H1 (cell line): ENCODE results near the gene PTMS. TPM values are rescaled to one million over a fixed set of nuclear protein-coding genes. Genes with fewer than 3 reads are reported as not detected.

ENCODE experiments used
- CTCF ChIA-PET: fragments of 300-600 bp; sonication (Branson Sonifier 250); formaldehyde crosslinking; loops from one replicate; lab custom pipeline; 2021; ENCODE audit not compliant: partially characterized antibody; lab: Charles Lee
- POLR2A ChIA-PET: fragments of 300-600 bp; sonication (Branson Sonifier 250); formaldehyde crosslinking; loops from one replicate; lab custom pipeline; 2021; ENCODE audit warnings: inconsistent platforms; ENCODE audit not compliant: partially characterized antibody; lab: Charles Lee
- DNase-seq, 2 experiments: peaks; one replicate each; pipeline versions ENCODE4 v3.0.0 to v3.0.0-alpha.2; 2010 to 2022; ENCODE audit warnings: low spot score in 2 of 2, low read depth in 1 of 2, mixed read lengths in 1 of 2
- FAIRE-seq: peaks from 2 replicates; lab custom pipeline; 2011; peaks lifted over from hg19 to GRCh38; lab: Jason Lieb, UNC
- H2AFZ ChIP-seq: 2 replicates; pipeline ENCODE4 v1.8.1; 2012; ENCODE audit warnings: low read length, inconsistent platforms
- H2AK5ac ChIP-seq: 2 replicates; pipeline ENCODE4 v1.6.1; 2013; ENCODE audit warnings: low read depth, low read length
- H2BK120ac ChIP-seq: replicated peaks from 2 replicates; pipeline ENCODE3; 2013; ENCODE audit warnings: low read depth, low read length, inconsistent platforms
- H2BK12ac ChIP-seq: 2 replicates; pipeline ENCODE4 v1.6.1; 2013; ENCODE audit warnings: low read depth, low read length
- H2BK15ac ChIP-seq: 2 replicates; pipeline ENCODE4 v1.6.1; 2013; ENCODE audit warnings: low read length
- H2BK20ac ChIP-seq: 2 replicates; pipeline ENCODE4 v1.6.1; 2013; ENCODE audit warnings: low read length
- H2BK5ac ChIP-seq: 2 replicates; pipeline ENCODE4 v1.6.1; 2013; ENCODE audit warnings: low read depth, low read length
- H3K14ac ChIP-seq: 2 replicates; pipeline ENCODE4 v1.6.1; 2013; ENCODE audit warnings: inconsistent platforms; ENCODE audit not compliant: insufficient read length
- H3K18ac ChIP-seq: 2 replicates; pipeline ENCODE4 v1.6.1; 2013; ENCODE audit warnings: low read length; ENCODE audit errors: extremely low read depth
- H3K23ac ChIP-seq: 2 replicates; pipeline ENCODE4 v1.6.1; 2013; ENCODE audit warnings: inconsistent platforms; ENCODE audit not compliant: insufficient read length
- H3K23me2 ChIP-seq: 2 replicates; pipeline ENCODE4 v1.6.1; 2013; ENCODE audit warnings: low read depth, low read length
- H3K27ac ChIP-seq: 2 replicates; pipeline ENCODE4 v1.6.1; 2011; ENCODE audit warnings: low read depth, low read length, inconsistent platforms
- H3K27me3 ChIP-seq, 4 experiments: replicated peaks in 1 of 4; 1 replicate in 1 of 4; 2 replicates in 3 of 4; pipeline versions ENCODE4 v1.6.1 to v1.8.1; 2011 to 2013; ENCODE audit warnings: low read length in 3 of 4, mild to moderate bottlenecking in 3 of 4, inconsistent platforms in 2 of 4, mixed read lengths in 2 of 4, moderate library complexity in 1 of 4; ENCODE audit not compliant: control insufficient read depth in 3 of 4, insufficient read depth in 3 of 4; ENCODE audit errors: extremely low read depth in 1 of 4
- H3K36me3 ChIP-seq, 4 experiments: 2 replicates each; pipeline versions ENCODE4 v1.6.1 to v1.8.1; 2011 to 2013; ENCODE audit warnings: mild to moderate bottlenecking in 4 of 4, low read length in 3 of 4, moderate library complexity in 2 of 4, control low read depth in 1 of 4, inconsistent platforms in 1 of 4; ENCODE audit not compliant: insufficient read depth in 4 of 4, control insufficient read depth in 2 of 4
- H3K4ac ChIP-seq: replicated peaks from 2 replicates; pipeline ENCODE3; 2013; ENCODE audit warnings: low read length, low read depth, mixed read lengths, inconsistent platforms; ENCODE audit not compliant: insufficient read length
- H3K4me1 ChIP-seq, 4 experiments: replicated peaks in 1 of 4; 1 replicate in 1 of 4; 2 replicates in 3 of 4; pipeline versions ENCODE4 v1.6.1 to v1.8.1; 2011 to 2013; ENCODE audit warnings: low read length in 3 of 4, inconsistent platforms in 2 of 4, mixed read lengths in 1 of 4; ENCODE audit not compliant: insufficient read depth in 4 of 4, control insufficient read depth in 3 of 4
- H3K4me2 ChIP-seq, 2 experiments: 2 replicates each; pipeline versions ENCODE4 v1.6.1 to v1.8.1; 2011 to 2013; ENCODE audit warnings: low read depth in 2 of 2, low read length in 2 of 2, control low read depth in 1 of 2, inconsistent platforms in 1 of 2, mild to moderate bottlenecking in 1 of 2; ENCODE audit not compliant: insufficient read depth in 1 of 2
- H3K4me3 ChIP-seq, 4 experiments: fragments of 200-600, 300-600 bp in 1 of 4; sonication (generic), shearing (Covaris generic), sonication (Bioruptor Twin) in 1 of 4; 2 replicates each; pipeline versions ENCODE4 v1.5.1 to v1.8.1; 2011 to 2016; ENCODE audit warnings: low read length in 4 of 4, low read depth in 3 of 4, control low read depth in 2 of 4, inconsistent platforms in 2 of 4, mild to moderate bottlenecking in 2 of 4, mixed read lengths in 1 of 4, moderate library complexity in 1 of 4; ENCODE audit not compliant: insufficient read depth in 2 of 4; ENCODE audit errors: extremely low read depth in 1 of 4
- H3K56ac ChIP-seq: replicated peaks from 2 replicates; pipeline ENCODE3; 2013; ENCODE audit warnings: low read depth, mild to moderate bottlenecking, mixed read lengths, low read length, inconsistent platforms; ENCODE audit not compliant: insufficient read length
- H3K79me1 ChIP-seq: 2 replicates; pipeline ENCODE4 v1.6.1; 2013; ENCODE audit warnings: low read depth, low read length, control low read depth
- H3K79me2 ChIP-seq, 2 experiments: 2 replicates each; pipeline versions ENCODE4 v1.6.1 to v1.8.1; 2012 to 2013; ENCODE audit warnings: low read length in 2 of 2, mild to moderate bottlenecking in 2 of 2, inconsistent platforms in 1 of 2; ENCODE audit not compliant: insufficient read depth in 2 of 2, control insufficient read depth in 1 of 2
- H3K9ac ChIP-seq, 4 experiments: replicated peaks in 1 of 4; 1 replicate in 1 of 4; 2 replicates in 3 of 4; pipeline versions ENCODE4 v1.6.1 to v1.8.1; 2011 to 2013; ENCODE audit warnings: low read depth in 3 of 4, low read length in 3 of 4, control low read depth in 2 of 4, mild to moderate bottlenecking in 2 of 4, moderate library complexity in 2 of 4, inconsistent platforms in 1 of 4; ENCODE audit errors: extremely low read depth in 1 of 4
- H3K9me3 ChIP-seq, 2 experiments: 2 replicates each; pipeline versions ENCODE4 v1.6.1 to v1.8.1; 2012 to 2013; ENCODE audit warnings: mild to moderate bottlenecking in 2 of 2, moderate library complexity in 2 of 2, control low read depth in 1 of 2, inconsistent platforms in 1 of 2, low read depth in 1 of 2, low read length in 1 of 2, mixed read lengths in 1 of 2; ENCODE audit not compliant: insufficient read depth in 2 of 2
- H4K20me1 ChIP-seq, 2 experiments: replicated peaks in 1 of 2; 2 replicates each; pipeline versions ENCODE3 to v1.8.1; 2011 to 2013; ENCODE audit warnings: inconsistent platforms in 2 of 2, low read length in 2 of 2, mild to moderate bottlenecking in 1 of 2; ENCODE audit not compliant: insufficient read depth in 2 of 2, control insufficient read depth in 1 of 2
- H4K5ac ChIP-seq: 2 replicates; pipeline ENCODE4 v1.6.1; 2013; ENCODE audit warnings: low read length, low read depth, mixed read lengths, inconsistent platforms; ENCODE audit not compliant: insufficient read length
- H4K8ac ChIP-seq: 2 replicates; pipeline ENCODE4 v1.8.0; 2013; ENCODE audit warnings: mild to moderate bottlenecking, moderate library complexity, low read length, inconsistent platforms; ENCODE audit not compliant: insufficient read depth; ENCODE audit errors: extremely low read depth
- H4K91ac ChIP-seq: replicated peaks from 2 replicates; pipeline ENCODE3; 2013; ENCODE audit warnings: low read length, mixed read lengths, inconsistent platforms; ENCODE audit not compliant: insufficient read length
- FOSL1 ChIP-seq: IDR thresholded peaks from 2 replicates; pipeline ENCODE4 v1.6.1; 2011; ENCODE audit warnings: mild to moderate bottlenecking, low read depth, low read length, moderate library complexity; ENCODE audit not compliant: insufficient read depth
- KDM1A ChIP-seq: fragments of 200-600, 300-600 bp; sonication (generic); IDR thresholded peaks from 2 replicates; pipeline ENCODE4 v1.7.1; 2016; ENCODE audit warnings: mild to moderate bottlenecking, low read length, borderline replicate concordance
- NANOG ChIP-seq: IDR thresholded peaks from 2 replicates; pipeline ENCODE4 v1.6.1; 2011; ENCODE audit warnings: low read length, low read depth, mild to moderate bottlenecking, inconsistent platforms; ENCODE audit not compliant: insufficient read depth, poor library complexity, severe bottlenecking
- POLR2AphosphoS5 ChIP-seq: IDR thresholded peaks from 2 replicates; pipeline ENCODE4 v1.6.1; 2011; ENCODE audit warnings: low read depth, low read length
- RBBP5 ChIP-seq: IDR thresholded peaks from 2 replicates; pipeline ENCODE4 v1.7.1; 2012; ENCODE audit warnings: low read depth, mild to moderate bottlenecking, inconsistent platforms, low read length, moderate library complexity, borderline replicate concordance
- SAP30 ChIP-seq: fragments of 300-600 bp; sonication (generic); IDR thresholded peaks from 2 replicates; pipeline ENCODE4 v1.7.1; 2012; ENCODE audit warnings: low read length, moderate library complexity, mild to moderate bottlenecking, inconsistent platforms; ENCODE audit not compliant: insufficient read depth, insufficient replicate concordance
- SIN3A ChIP-seq, 2 experiments: IDR thresholded peaks in 1 of 2; conservative IDR thresholded peaks in 1 of 2; 2 replicates each; pipeline ENCODE4 v1.6.1; 2011 to 2012; ENCODE audit warnings: low read length in 2 of 2, improper control_type of control experiment in 1 of 2, low read depth in 1 of 2, mild to moderate bottlenecking in 1 of 2
- SUZ12 ChIP-seq: fragments of 200-600 bp; sonication (generic); IDR thresholded peaks from 2 replicates; pipeline ENCODE4 v1.6.1; 2012; ENCODE audit warnings: mild to moderate bottlenecking, inconsistent platforms, low read length, moderate library complexity, mixed read lengths
- TBP ChIP-seq: IDR thresholded peaks from 2 replicates; pipeline ENCODE4 v1.6.1; 2011; ENCODE audit warnings: low read depth, low read length, improper control_type of control experiment
- TEAD4 ChIP-seq: IDR thresholded peaks from 2 replicates; pipeline ENCODE4 v1.6.1; 2012; ENCODE audit warnings: low read depth, low read length, inconsistent platforms, mixed read lengths
- WGBS, 2 experiments: shearing (Covaris generic) in 1 of 2; methylation state at CpG; one replicate each; pipeline versions ENCODE4 v1.1.6 to v1.1.7; 2013 to 2015; ENCODE audit warnings: low lambda C conversion rate in 2 of 2, mixed read lengths in 2 of 2, inconsistent platforms in 1 of 2, low coverage in 1 of 2, missing lambda C conversion rate in 1 of 2; ENCODE audit not compliant: insufficient replicate concordance in 2 of 2, insufficient coverage in 1 of 2, insufficient read length in 1 of 2; ENCODE audit errors: extremely low coverage in 1 of 2, missing lambda C conversion rate in 1 of 2; 5-methylcytosine and 5-hydroxymethylcytosine counted together
- polyA plus RNA-seq, 7 experiments: library from polyadenylated mRNA; depleted of rRNA in 3 of 7; stranded (reverse) in 5 of 7; unstranded in 2 of 7; fragments of >200 nt in 5 of 7; fragments of 200-250 nt in 2 of 7; gene quantifications; 1 replicate in 5 of 7; 2 replicates in 1 of 7; 4 replicates in 1 of 7; pipeline versions ENCODE4 v1.2.1 to v1.2.3, GENCODE V29; 2011 to 2013; ENCODE audit warnings: missing spikeins in 2 of 7, mixed read lengths in 2 of 7
- total RNA-seq: library from RNA; stranded (reverse); fragmentation: NEBNext Ultra II Directional; extraction: Animal tissue kit (Norgen Biotek cat#: 25700); gene quantifications from 2 replicates; pipeline ENCODE4 v1.2.1, GENCODE V29; 2021
- TF ChIP-seq, protein P1 (sequence below): IDR thresholded peaks from 2 replicates; pipeline ENCODE4 v1.6.1; 2012; ENCODE audit warnings: inconsistent platforms

The PTMS gene
- total and polyA plus RNA-seq, 2 of the 8 experiments (the other 6 are each of a cell fraction or from before 2014, with no cell fraction given) = 444 to 553 TPM

DNA sequence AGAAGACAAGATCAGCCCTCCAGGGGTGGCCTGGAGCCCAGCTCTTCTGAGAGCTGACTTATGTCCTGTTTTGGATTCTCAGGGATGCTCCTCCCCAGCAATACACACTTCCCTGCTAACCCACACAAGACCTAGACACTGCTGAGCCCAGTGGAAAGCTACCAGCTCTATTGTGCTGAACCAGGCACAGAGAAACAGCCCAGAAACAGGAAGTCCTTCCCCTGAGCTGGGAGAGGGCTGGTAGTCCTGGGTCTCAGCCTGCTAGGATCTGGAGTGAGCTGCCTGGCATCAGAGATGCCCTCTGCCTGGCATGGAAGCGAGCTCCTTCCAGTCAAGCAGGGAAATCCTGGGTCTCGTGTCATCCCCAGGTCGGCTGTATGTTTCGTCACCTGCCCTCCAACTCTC is 4.9 kb downstream of the PTMS start:
- no peak overlapping the region for H2AFZ ChIP-seq
- H3K9me3 ChIP-seq = no peaks in the 10 kb centered on the region
- H3K27me3 ChIP-seq = peaks cover 0 to 27% (median 21%) of the 10 kb centered on the region in 4 experiments; a peak in 5 of 7 replicates
- H3K9ac ChIP-seq = no peak overlapping the region
- H3K23me2 ChIP-seq = peaks cover 13% of the 10 kb centered on the region
- H3K23ac ChIP-seq = no peak overlapping the region
- FAIRE-seq (no peak), DNase-seq (no peak)
- H3K36me3 ChIP-seq = peaks cover 0 to 23% (median 5%) of the 10 kb centered on the region in 4 experiments; a peak in 6 of 8 replicates
- H2BK12ac ChIP-seq = no peak overlapping the region
- H3K4me1 ChIP-seq = peaks cover 4 to 36% (median 25%) of the 10 kb centered on the region in 4 experiments
- 0 out of 2 replicates have a peak overlapping the region, but pooled peaks have one; percentile 2 for H2AK5ac ChIP-seq
- no peak overlapping the region for H4K5ac ChIP-seq
- H2BK5ac ChIP-seq = no peak overlapping the region
- no peak overlapping the region for H4K8ac ChIP-seq
- no peak overlapping the region for H3K14ac ChIP-seq
- no peak overlapping the region for H4K91ac ChIP-seq
- WGBS, 2 experiments = 94% methylated on average over 4 of the region's 4 CpGs; no CpG with 5 or more reads in 1 of the 2 experiments
- H3K4me3 ChIP-seq = no peak overlapping the region
- no peak overlapping the region for H2BK20ac ChIP-seq
- H3K79me1 ChIP-seq = 0 out of 2 replicates have a peak, but pooled peaks cover 2% of the 10 kb centered on the region
- H3K18ac ChIP-seq = no peak overlapping the region
- H3K27ac ChIP-seq = no peak overlapping the region
- peaks cover 4 to 25% of the 10 kb centered on the region in 2 experiments; a peak in 2 of 4 replicates for H3K79me2 ChIP-seq
- peaks cover 6 to 20% of the 10 kb centered on the region in 2 experiments for H4K20me1 ChIP-seq
- no peak overlapping the region for H3K4ac ChIP-seq
- no peak overlapping the region for H2BK120ac ChIP-seq
- no peak overlapping the region for H3K56ac ChIP-seq
- ChIA-PET CTCF (interaction anchor here (1.1 to 29.6 kb wide), 5 partner anchors 10 to 59 kb away, joined by 3 to 532 read pairs (median 105); partner anchors contain the start of genes GNB3, GPR162, MLF2 and P3H3), POLR2A (interaction anchor here (0.9 to 11.6 kb wide), 8 partner anchors 10 to 73 kb away, joined by 3 to 151 read pairs (median 7); partner anchors contain the start of genes GPR162 and MLF2)
- H2BK15ac ChIP-seq = no peak overlapping the region
- H3K4me2 ChIP-seq = no peak overlapping the region; a peak in 1 of 4 replicates
- TF ChIP-seq SIN3A (conservative IDR thresholded peaks at IDR 0.05 in 1 of 2, IDR thresholded peaks at IDR 0.05 in 1 of 2; ENCODE audit: low read depth in 1 of 2, low read length in 2 of 2) (no peak), NANOG (no peak), SUZ12 (no peak), POLR2AphosphoS5 (no peak; the same call in 1 of the 2 replicates), RBBP5 (no peak), SAP30 (no peak), TEAD4 (no peak), TBP (no peak), KDM1A (no peak), FOSL1 (no peak)
- TF ChIP-seq, protein P1, sequence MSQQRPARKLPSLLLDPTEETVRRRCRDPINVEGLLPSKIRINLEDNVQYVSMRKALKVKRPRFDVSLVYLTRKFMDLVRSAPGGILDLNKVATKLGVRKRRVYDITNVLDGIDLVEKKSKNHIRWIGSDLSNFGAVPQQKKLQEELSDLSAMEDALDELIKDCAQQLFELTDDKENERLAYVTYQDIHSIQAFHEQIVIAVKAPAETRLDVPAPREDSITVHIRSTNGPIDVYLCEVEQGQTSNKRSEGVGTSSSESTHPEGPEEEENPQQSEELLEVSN = no peak
